Endothelial cell of umbilical vein (primary cell): Measurements from ENCODE around the gene C2. TPM values are rescaled to one million over a fixed set of nuclear protein-coding genes. Genes with fewer than 3 reads are reported as not detected.

Experiments
- BruUV-seq: library from RNA; stranded (reverse); fragments of 400-500 nt; replicated peaks from 2 replicates; lab custom pipeline; 2021; lab: Mats Ljungman, UMichigan
- CTCF ChIA-PET: fragments of 300-600, 350-600 bp; sonication (Branson Sonifier 250); formaldehyde crosslinking; loops from one replicate; lab custom pipeline; 2021; ENCODE audit warnings: antibody characterized with exemption, inconsistent platforms; lab: Charles Lee
- POLR2A ChIA-PET: fragments of 300-600, 350-600 bp; sonication (Branson Sonifier 250); formaldehyde crosslinking; loops from one replicate; lab custom pipeline; 2021; ENCODE audit warnings: antibody characterized with exemption, inconsistent platforms; lab: Charles Lee
- DNase-seq: peaks from one replicate; pipeline ENCODE4 v3.0.0-alpha.2; 2011; ENCODE audit warnings: low read depth, low spot score
- FAIRE-seq: peaks from 2 replicates; lab custom pipeline; 2011; peaks lifted over from hg19 to GRCh38; lab: Jason Lieb, UNC
- H2AFZ ChIP-seq: 2 replicates; pipeline ENCODE4 v1.6.0; 2012; ENCODE audit warnings: low read depth, low read length, control low read depth, inconsistent platforms
- H3K27ac ChIP-seq: 2 replicates; pipeline ENCODE4 v1.5.1; 2011; ENCODE audit warnings: low read depth, mild to moderate bottlenecking, control low read depth, low read length, moderate library complexity; ENCODE audit not compliant: insufficient read depth
- H3K27me3 ChIP-seq, 2 experiments: 2 replicates each; pipeline versions ENCODE4 v1.6.0 to v1.6.1; 2011; ENCODE audit warnings: low read length in 2 of 2, mixed read lengths in 1 of 2; ENCODE audit not compliant: control insufficient read depth in 2 of 2, insufficient read depth in 2 of 2
- H3K36me3 ChIP-seq, 2 experiments: 2 replicates in 1 of 2; 3 replicates in 1 of 2; pipeline ENCODE4 v1.5.1; 2011; ENCODE audit warnings: low read length in 2 of 2, mild to moderate bottlenecking in 1 of 2, moderate library complexity in 1 of 2; ENCODE audit not compliant: control insufficient read depth in 2 of 2, insufficient read depth in 2 of 2; ENCODE audit errors: extremely low read depth in 1 of 2
- H3K4me1 ChIP-seq: 3 replicates; pipeline ENCODE4 v1.5.1; 2011; ENCODE audit warnings: mild to moderate bottlenecking, low read length; ENCODE audit not compliant: control insufficient read depth, insufficient read depth; ENCODE audit errors: extremely low read depth
- H3K4me2 ChIP-seq: 2 replicates; pipeline ENCODE4 v1.6.1; 2011; ENCODE audit warnings: low read length, control low read depth, mixed read lengths; ENCODE audit not compliant: insufficient read depth
- H3K4me3 ChIP-seq, 3 experiments: fragments of 200-600 bp in 1 of 3; sonication (generic), shearing (Covaris generic) in 1 of 3; replicated peaks in 1 of 3; 2 replicates each; pipeline ENCODE4 v1.5.1; 2011 to 2016; ENCODE audit warnings: control low read depth in 3 of 3, low read length in 3 of 3, mild to moderate bottlenecking in 2 of 3, inconsistent platforms in 1 of 3, low read depth in 1 of 3, moderate library complexity in 1 of 3; ENCODE audit not compliant: insufficient read depth in 1 of 3
- H3K79me2 ChIP-seq: 2 replicates; pipeline ENCODE4 v1.6.0; 2012; ENCODE audit warnings: low read length, inconsistent platforms; ENCODE audit not compliant: control insufficient read depth, insufficient read depth
- H3K9ac ChIP-seq: replicated peaks from 2 replicates; pipeline ENCODE3; 2011; ENCODE audit warnings: low read length, control low read depth; ENCODE audit not compliant: insufficient read depth; ENCODE audit errors: extremely low read depth
- H3K9me1 ChIP-seq: replicated peaks from 3 replicates; pipeline ENCODE4 v1.6.0; 2011; ENCODE audit warnings: mild to moderate bottlenecking, low read length; ENCODE audit not compliant: control insufficient read depth, insufficient read depth; ENCODE audit errors: extremely low read depth
- H3K9me3 ChIP-seq: replicated peaks from 2 replicates; pipeline ENCODE4 v1.5.1; 2012; ENCODE audit warnings: low read length, inconsistent platforms; ENCODE audit not compliant: control insufficient read depth, insufficient read depth
- H4K20me1 ChIP-seq: replicated peaks from 2 replicates; pipeline ENCODE3; 2011; ENCODE audit warnings: mild to moderate bottlenecking, low read length; ENCODE audit not compliant: control insufficient read depth, insufficient read depth; ENCODE audit errors: extremely low read depth
- EZH2 ChIP-seq: IDR thresholded peaks from 2 replicates; pipeline ENCODE4 v1.6.1; 2012; ENCODE audit warnings: borderline replicate concordance, low read depth, mild to moderate bottlenecking, moderate library complexity, low read length, inconsistent platforms; ENCODE audit not compliant: severe bottlenecking
- FOS ChIP-seq: IDR thresholded peaks from 2 replicates; pipeline ENCODE4 v1.6.1; 2011; ENCODE audit warnings: mild to moderate bottlenecking, low read length, moderate library complexity, borderline replicate concordance; ENCODE audit not compliant: insufficient read depth
- JUN ChIP-seq: IDR thresholded peaks from 2 replicates; pipeline ENCODE4 v1.6.1; 2011; ENCODE audit warnings: borderline replicate concordance, low read depth; ENCODE audit not compliant: insufficient read length, insufficient read depth
- MYC ChIP-seq: IDR thresholded peaks from one replicate; pipeline ENCODE4 v1.6.1; 2011; ENCODE audit warnings: mild to moderate bottlenecking, low read depth, low read length
- POLR2A ChIP-seq: IDR thresholded peaks from 2 replicates; pipeline ENCODE4 v1.6.1; 2012; ENCODE audit warnings: low read depth, mild to moderate bottlenecking, control low read depth, low read length
- dilution Hi-C: fragments of 300-500 bp; cut with MboI; formaldehyde crosslinking; loops from one replicate; pipeline ENCODE4 v1.15.0; 2019; ENCODE audit warnings: low sequenced_read_pairs; ENCODE audit not compliant: extremely low pct_ligation_motif_present
- intact Hi-C: fragments of 100-400 bp; cut with micrococcal nuclease; formaldehyde crosslinking; loops from one replicate; pipeline ENCODE4 v1.10.0; 2022
- polyA plus RNA-seq, 4 experiments: library from polyadenylated mRNA; depleted of rRNA in 3 of 4; stranded (reverse) in 3 of 4; unstranded in 1 of 4; fragments of >200 nt; gene quantifications; 2 replicates each; pipeline versions ENCODE4 v1.2.1 to v1.2.3, GENCODE V29; 2011 to 2012; ENCODE audit warnings: missing spikeins in 1 of 4
- total RNA-seq: library from RNA; stranded (reverse); gene quantifications from 2 replicates; pipeline ENCODE4 v1.2.3, GENCODE V29; 2021

C2 gene
- total and polyA plus RNA-seq, 2 donors (not counting 3 experiments of a cell fraction or from before 2014, with no cell fraction given) = 0.60 TPM; not detected in 1

GRCh38 chr6:31948753-31949413 lies 21.4 kb downstream of the C2 start:
- Histone ChIP-seq H2AFZ (no peak overlapping the region), H3K4me3 (no peak overlapping the region), H3K9me3 (no peaks in the 10 kb centered on the region), H3K79me2 (no peaks in the 10 kb centered on the region), H3K27ac (no peak overlapping the region), H3K4me2 (no peak overlapping the region), H3K9ac (no peak overlapping the region), H4K20me1 (no peaks in the 10 kb centered on the region), H3K27me3 (peaks cover 0 to 2% of the 10 kb centered on the region in 2 experiments), H3K9me1 (no peaks in the 10 kb centered on the region), H3K4me1 (peaks cover 3% of the 10 kb centered on the region), H3K36me3 (peaks cover 17 to 19% of the 10 kb centered on the region in 2 experiments)
- ChIA-PET CTCF (no interaction called here), POLR2A (no interaction called here)
- TF ChIP-seq POLR2A = no peak
- TF ChIP-seq JUN = no peak
- TF ChIP-seq MYC = no peak
- no peak for TF ChIP-seq EZH2
- no peak for TF ChIP-seq FOS
- no TSS peak for BruUV-seq
- FAIRE-seq = no peak
- dilution Hi-C loops (no loop called here), intact Hi-C loops (no loop called here)
- DNase-seq = no peak

DNA sequence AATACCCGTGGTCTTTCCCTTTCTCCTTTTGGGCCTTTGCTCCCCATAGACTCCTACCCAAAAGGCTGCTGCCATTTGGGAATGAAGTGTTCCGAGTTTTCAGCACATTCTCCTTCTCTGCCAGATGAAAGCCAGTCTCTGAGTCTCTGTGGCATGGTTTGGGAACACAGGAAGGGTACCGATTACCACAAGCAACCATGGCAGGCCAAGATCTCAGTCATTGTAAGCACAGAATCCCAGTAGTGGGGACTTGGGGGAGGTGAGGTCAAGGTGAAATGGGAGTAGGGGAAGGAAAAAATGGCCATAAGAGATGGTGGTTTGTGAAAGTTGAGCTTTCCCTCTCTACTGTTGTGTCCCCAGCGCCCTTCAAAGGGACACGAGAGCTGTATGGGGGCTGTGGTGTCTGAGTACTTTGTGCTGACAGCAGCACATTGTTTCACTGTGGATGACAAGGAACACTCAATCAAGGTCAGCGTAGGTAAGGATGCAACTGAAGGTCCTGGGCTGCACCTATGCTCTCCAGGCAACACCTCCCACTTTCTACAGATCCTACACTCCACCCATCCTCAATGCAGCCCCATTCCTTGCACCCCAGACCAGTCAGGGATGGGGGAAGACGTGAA lies 22.5 kb downstream of the C2 start:
- H3K27ac ChIP-seq = no peak overlapping the region
- DNase-seq = no peak
- intact Hi-C loops (loop anchor here (10.0 kb wide), 1 partner anchor 115 kb away; no protein-coding TSS in a partner anchor), dilution Hi-C loops (no loop called here)
- H3K9me3 ChIP-seq = no peaks in the 10 kb centered on the region
- BruUV-seq = no TSS peak
- H3K9ac ChIP-seq = no peak overlapping the region
- H3K27me3 ChIP-seq = no peaks in the 10 kb centered on the region
- H3K79me2 ChIP-seq = no peaks in the 10 kb centered on the region
- FAIRE-seq = no peak
- H3K4me3 ChIP-seq = no peak overlapping the region
- H4K20me1 ChIP-seq = no peaks in the 10 kb centered on the region
- H3K36me3 ChIP-seq = peaks cover 22 to 30% of the 10 kb centered on the region in 2 experiments
- no peaks in the 10 kb centered on the region for H3K9me1 ChIP-seq
- no peak overlapping the region for H3K4me2 ChIP-seq
- POLR2A ChIA-PET = no interaction called here
- TF ChIP-seq MYC = no peak
- peaks cover 3% of the 10 kb centered on the region for H3K4me1 ChIP-seq
- CTCF ChIA-PET = interaction anchor here (3.3 kb wide), 1 partner anchor 52 kb away, joined by 31 read pairs; the partner anchor contains the start of gene EHMT2
- no peak overlapping the region for H2AFZ ChIP-seq
